CD4-positive, alpha-beta memory T cell (primary cell): Measurements from ENCODE around the gene ORM1. TPM values are rescaled to one million over a fixed set of nuclear protein-coding genes. Genes with fewer than 3 reads are reported as not detected.

Experiments
- CTCF ChIA-PET: fragments of 350-600 bp; sonication (Branson Sonifier 250); formaldehyde crosslinking; loops from one replicate; lab custom pipeline; 2021; ENCODE audit warnings: inconsistent platforms; ENCODE audit not compliant: partially characterized antibody; lab: Charles Lee
- POLR2A ChIA-PET: fragments of 350-600 bp; sonication (Branson Sonifier 250); formaldehyde crosslinking; loops from one replicate; lab custom pipeline; 2021; ENCODE audit not compliant: partially characterized antibody; lab: Charles Lee
- DNase-seq, 5 donors: peaks; one replicate each; pipeline versions ENCODE4 v3.0.0 to v3.0.0-alpha.2; 2020 to 2022; ENCODE audit warnings: mixed read lengths in 1 of 5
- H3K27ac ChIP-seq: one replicate; pipeline ENCODE4 v1.7.0; 2013; ENCODE audit warnings: low read depth, low read length
- H3K27me3 ChIP-seq: 2 replicates; pipeline ENCODE4 v1.7.0; 2013; ENCODE audit warnings: mild to moderate bottlenecking, low read length, moderate library complexity; ENCODE audit not compliant: insufficient read depth
- H3K36me3 ChIP-seq: 2 replicates; pipeline ENCODE4 v1.7.0; 2013; ENCODE audit warnings: mild to moderate bottlenecking, low read length, moderate library complexity; ENCODE audit not compliant: insufficient read depth
- H3K4me1 ChIP-seq: 2 replicates; pipeline ENCODE4 v1.7.0; 2013; ENCODE audit warnings: mild to moderate bottlenecking, low read length, moderate library complexity; ENCODE audit not compliant: insufficient read depth
- H3K4me3 ChIP-seq, 2 donors: one replicate each; pipeline ENCODE4 v1.7.0; 2013; ENCODE audit warnings: low read length in 2 of 2, mild to moderate bottlenecking in 1 of 2
- H3K9me3 ChIP-seq, 2 donors: one replicate each; pipeline ENCODE4 v1.7.0; 2013; ENCODE audit warnings: low read length in 2 of 2, control low read depth in 1 of 2; ENCODE audit not compliant: control insufficient read depth in 1 of 2
- H3K27ac Mint-ChIP-seq, 7 donors: one replicate each; pipeline ENCODE4 v1.8.0; 2020 to 2021; ENCODE audit warnings: mixed read lengths in 7 of 7, mild to moderate bottlenecking in 6 of 7, inconsistent platforms in 3 of 7, moderate library complexity in 3 of 7
- H3K27me3 Mint-ChIP-seq, 2 donors: one replicate each; pipeline ENCODE4 v1.8.0; 2020 to 2021; ENCODE audit warnings: mixed read lengths in 2 of 2
- H3K36me3 Mint-ChIP-seq, 2 donors: one replicate each; pipeline ENCODE4 v1.8.0; 2020 to 2021; ENCODE audit warnings: mixed read lengths in 2 of 2, inconsistent platforms in 1 of 2, mild to moderate bottlenecking in 1 of 2
- H3K4me1 Mint-ChIP-seq, 4 donors: one replicate each; pipeline ENCODE4 v1.8.0; 2020 to 2021; ENCODE audit warnings: mixed read lengths in 4 of 4, mild to moderate bottlenecking in 1 of 4
- H3K4me3 Mint-ChIP-seq, 8 donors: one replicate each; pipeline ENCODE4 v1.8.0; 2020 to 2021; ENCODE audit warnings: mixed read lengths in 8 of 8, mild to moderate bottlenecking in 7 of 8, moderate library complexity in 6 of 8, inconsistent platforms in 3 of 8
- H3K9me3 Mint-ChIP-seq, 8 donors: one replicate each; pipeline ENCODE4 v1.8.0; 2020 to 2021; ENCODE audit warnings: mixed read lengths in 8 of 8, mild to moderate bottlenecking in 5 of 8, inconsistent platforms in 3 of 8, moderate library complexity in 1 of 8
- intact Hi-C: fragments of 100-400 bp; cut with micrococcal nuclease; formaldehyde crosslinking; loops from one replicate; pipeline ENCODE4 v1.15.1; 2023
- polyA plus RNA-seq, 2 donors: library from polyadenylated mRNA; unstranded; fragments of 300-500 nt; fragmentation: Illumina TruSeq; gene quantifications; one replicate each; pipeline ENCODE4 v1.2.3, GENCODE V29; 2021
- total RNA-seq, 2 experiments: library from RNA; stranded (reverse); gene quantifications; one replicate each; pipeline ENCODE4 v1.2.3, GENCODE V29; 2021

ORM1 gene
- total and polyA plus RNA-seq, 4 experiments from 2014 or later, result not detected

DNA sequence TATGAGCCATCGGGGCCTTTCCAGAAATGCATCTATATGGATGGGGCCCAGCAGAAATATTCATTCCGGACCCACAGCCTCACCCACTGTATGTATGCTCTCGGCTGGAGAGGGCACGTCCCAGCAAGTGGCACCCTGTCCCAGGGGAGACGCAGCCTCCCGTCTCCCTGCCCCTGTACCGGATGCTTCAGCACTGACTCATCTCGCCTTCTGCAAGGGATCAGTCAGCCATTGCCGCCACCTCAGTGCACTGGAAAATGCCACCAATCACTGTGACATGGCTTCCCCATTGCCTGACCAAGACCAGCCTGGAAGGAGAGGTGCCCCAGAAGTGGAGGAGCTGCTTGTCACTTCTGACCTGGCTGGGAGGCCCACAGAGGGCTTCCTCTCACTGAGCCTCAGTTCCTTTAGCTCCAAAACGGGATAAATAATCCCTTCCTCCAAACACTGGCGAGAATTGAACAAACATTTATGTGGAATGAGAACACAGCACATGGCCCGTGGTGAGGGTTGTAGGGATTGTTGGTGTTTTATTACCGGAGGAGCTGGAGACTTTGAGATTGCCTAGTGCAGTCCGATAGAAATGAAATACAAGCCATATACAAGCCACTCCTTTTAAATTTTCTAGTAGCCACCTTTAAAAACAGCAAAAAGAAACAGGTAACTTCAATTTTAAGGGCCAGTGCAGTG is 43.9 kb upstream of the ORM1 start:
- H3K36me3 ChIP-seq, result no peaks in the 10 kb centered on the region
- peaks cover 0 to under 1% of the 10 kb centered on the region in 2 donors for H3K27me3 Mint-ChIP-seq
- no peaks in the 10 kb centered on the region for H3K36me3 Mint-ChIP-seq
- peaks cover 0 to 3% (median 0%) of the 10 kb centered on the region in 8 donors for H3K9me3 Mint-ChIP-seq
- no peaks in the 10 kb centered on the region for H3K9me3 ChIP-seq
- no peak overlapping the region for H3K4me3 Mint-ChIP-seq
- H3K27ac ChIP-seq, result no peak overlapping the region
- no peaks in the 10 kb centered on the region for H3K4me1 Mint-ChIP-seq
- POLR2A ChIA-PET, result no interaction called here
- H3K4me3 ChIP-seq, result no peak overlapping the region
- H3K27ac Mint-ChIP-seq, result peak overlapping the region in 1 of 7 donors; percentile 43
- no peaks in the 10 kb centered on the region for H3K27me3 ChIP-seq
- intact Hi-C loops, result no loop called here
- no peaks in the 10 kb centered on the region for H3K4me1 ChIP-seq
- CTCF ChIA-PET, result interaction anchor here (1.4 to 1.7 kb wide), 2 partner anchors 9 to 12 kb away, joined by 3 to 4 read pairs; no protein-coding TSS in a partner anchor
- peak in 1 of 5 donors; percentile 4 for DNase-seq

DNA sequence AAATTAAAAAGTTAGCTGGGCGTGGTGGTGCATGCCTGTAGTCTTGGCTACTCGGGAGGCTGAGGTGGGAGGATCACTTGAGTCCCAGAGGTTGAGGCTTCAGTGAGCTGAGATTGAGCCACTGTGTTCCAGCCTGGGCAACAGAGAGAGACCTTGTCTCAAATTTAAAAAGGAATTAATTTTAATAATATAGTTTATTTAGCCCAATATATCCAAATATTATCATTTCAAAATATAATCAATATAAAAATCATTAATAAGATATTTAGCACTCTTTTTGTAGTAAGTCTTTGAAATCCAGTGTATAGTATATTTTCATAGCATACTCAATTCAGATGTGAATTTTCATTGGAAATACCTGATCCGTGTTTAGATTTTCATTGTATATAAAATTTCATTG is 43.2 kb upstream of the ORM1 start:
- Mint-ChIP-seq H3K4me1 (no peaks in the 10 kb centered on the region), H3K27ac (no peak overlapping the region), H3K4me3 (no peak overlapping the region), H3K27me3 (peaks cover 0 to 1% of the 10 kb centered on the region in 2 donors), H3K36me3 (no peaks in the 10 kb centered on the region), H3K9me3 (peaks cover 0 to 3% (median 0%) of the 10 kb centered on the region in 8 donors)
- H3K4me1 ChIP-seq, result no peaks in the 10 kb centered on the region
- H3K9me3 ChIP-seq, result no peaks in the 10 kb centered on the region
- CTCF ChIA-PET, result interaction anchor here (1.4 to 1.7 kb wide), 2 partner anchors 9 to 11 kb away, joined by 3 to 4 read pairs; no protein-coding TSS in a partner anchor
- H3K27ac ChIP-seq, result no peak overlapping the region
- intact Hi-C loops, result no loop called here
- H3K36me3 ChIP-seq, result no peaks in the 10 kb centered on the region
- no peaks in the 10 kb centered on the region for H3K27me3 ChIP-seq
- peak in 1 of 5 donors; percentile 19 for DNase-seq
- no peak overlapping the region for H3K4me3 ChIP-seq
- POLR2A ChIA-PET, result no interaction called here

DNA sequence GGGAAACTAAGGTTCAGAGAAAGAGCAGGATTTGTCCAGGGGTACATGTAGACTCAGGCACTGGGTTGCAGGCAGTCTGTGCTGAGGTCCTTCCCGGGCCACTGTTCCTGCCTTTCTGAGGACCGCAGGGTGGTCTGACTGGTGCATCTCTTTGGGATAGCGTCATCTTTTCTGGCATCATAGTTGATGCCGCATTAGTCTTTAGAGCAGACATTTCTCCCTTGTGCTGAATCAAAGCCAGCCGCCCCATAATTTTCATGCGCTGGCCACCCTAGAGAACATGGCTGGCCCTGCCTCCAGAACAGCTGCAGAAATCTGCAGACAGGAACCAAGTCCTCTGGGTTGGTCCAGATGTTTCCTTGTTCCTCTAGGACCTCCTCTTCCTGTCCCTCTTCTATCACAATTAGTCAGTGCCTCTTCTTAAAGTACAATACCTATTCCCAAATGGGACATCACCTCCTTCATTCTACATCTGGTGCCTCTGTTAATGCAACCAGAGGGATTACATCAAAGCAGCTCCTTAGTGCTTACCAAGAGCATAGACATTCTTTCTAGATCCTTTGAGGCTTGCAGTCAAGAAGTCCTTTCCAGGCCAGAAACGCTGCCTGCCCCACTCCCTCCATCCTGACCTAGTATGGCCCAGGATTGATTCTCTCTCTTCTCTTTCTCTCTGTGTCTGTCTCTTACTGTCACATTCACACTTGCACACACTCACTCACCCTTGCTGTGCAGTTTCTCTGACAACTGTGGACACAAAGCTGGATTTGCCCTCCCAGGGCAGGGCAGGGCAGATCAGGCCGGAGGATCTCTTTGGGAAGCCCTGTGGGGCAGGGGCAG is 42.0 kb upstream of the ORM1 start:
- Histone ChIP-seq H3K27me3 (no peaks in the 10 kb centered on the region), H3K9me3 (no peaks in the 10 kb centered on the region), H3K27ac (no peak overlapping the region), H3K4me3 (no peak overlapping the region), H3K4me1 (no peaks in the 10 kb centered on the region), H3K36me3 (no peaks in the 10 kb centered on the region)
- H3K4me1 Mint-ChIP-seq, result no peaks in the 10 kb centered on the region
- H3K27me3 Mint-ChIP-seq, result peaks cover 0 to 1% of the 10 kb centered on the region in 2 donors
- no peak for DNase-seq
- intact Hi-C loops, result no loop called here
- peaks cover 0 to 3% (median 0%) of the 10 kb centered on the region in 8 donors for H3K9me3 Mint-ChIP-seq
- CTCF ChIA-PET, result no interaction called here
- no peak overlapping the region for H3K4me3 Mint-ChIP-seq
- POLR2A ChIA-PET, result no interaction called here
- H3K36me3 Mint-ChIP-seq, result no peaks in the 10 kb centered on the region
- H3K27ac Mint-ChIP-seq, result peak overlapping the region in 1 of 7 donors; percentile 2

DNA sequence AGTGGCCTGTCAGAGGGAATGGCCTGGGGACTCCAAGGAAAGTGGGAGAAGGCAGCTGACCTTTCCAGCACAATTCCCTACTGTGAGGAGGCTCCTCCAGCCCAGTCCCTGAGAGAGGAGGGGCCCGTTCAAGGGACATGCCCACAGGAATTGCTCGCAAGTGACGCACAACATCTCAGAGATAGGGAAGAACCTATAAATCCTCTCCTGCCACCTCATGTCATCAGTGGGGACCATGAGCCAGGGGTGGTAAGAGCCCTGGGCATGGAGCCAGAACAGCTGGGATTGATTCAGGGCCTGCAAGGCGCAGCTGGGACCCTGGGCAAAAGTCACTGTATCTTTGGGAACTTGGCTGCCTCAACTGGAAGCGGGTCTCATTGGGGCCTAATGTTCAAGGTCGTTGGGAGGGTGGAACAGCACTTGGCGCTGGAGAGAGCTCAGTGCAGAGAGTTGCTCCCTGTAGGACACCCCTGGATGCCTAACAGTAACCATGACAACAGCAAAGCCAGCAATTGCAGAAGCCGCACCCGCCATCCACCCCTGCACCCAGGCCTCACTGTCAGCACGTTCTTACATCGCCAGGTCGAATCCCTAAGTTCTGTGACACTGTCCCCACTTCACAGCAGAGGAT is 41.3 kb upstream of the ORM1 start:
- H3K4me3 Mint-ChIP-seq, result no peak overlapping the region
- intact Hi-C loops, result no loop called here
- H3K27me3 Mint-ChIP-seq, result peaks cover 0 to 1% of the 10 kb centered on the region in 2 donors
- Histone ChIP-seq H3K9me3 (no peaks in the 10 kb centered on the region), H3K27ac (no peak overlapping the region), H3K4me3 (no peak overlapping the region), H3K4me1 (no peaks in the 10 kb centered on the region), H3K36me3 (no peaks in the 10 kb centered on the region), H3K27me3 (no peaks in the 10 kb centered on the region)
- POLR2A ChIA-PET, result no interaction called here
- H3K4me1 Mint-ChIP-seq, result no peaks in the 10 kb centered on the region
- no peak overlapping the region for H3K27ac Mint-ChIP-seq
- no peaks in the 10 kb centered on the region for H3K36me3 Mint-ChIP-seq
- CTCF ChIA-PET, result interaction anchor here (0.7 kb wide), 1 partner anchor 9 kb away, joined by 3 read pairs; no protein-coding TSS in a partner anchor
- H3K9me3 Mint-ChIP-seq, result peaks cover 0 to 3% (median 0%) of the 10 kb centered on the region in 8 donors
- DNase-seq, result peak in 1 of 5 donors; percentile 31

DNA sequence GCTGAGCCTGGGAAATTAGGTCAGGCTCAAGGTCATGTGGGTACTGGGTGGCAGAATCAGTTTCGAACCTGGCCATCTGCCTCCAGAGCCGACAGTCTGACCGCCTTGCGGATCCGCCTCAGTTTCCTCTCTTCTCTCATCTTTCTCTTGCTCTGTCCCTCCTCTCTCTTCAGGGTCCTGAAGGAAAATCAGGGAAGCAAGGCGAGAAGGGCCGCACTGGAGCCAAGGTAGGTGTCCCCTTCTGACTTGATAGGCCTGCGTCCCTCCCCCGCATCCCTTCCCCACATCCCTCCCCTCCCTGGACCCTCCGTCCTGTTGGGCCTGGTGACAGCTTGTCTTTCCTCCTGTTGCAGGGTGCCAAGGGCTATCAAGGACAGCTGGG is 40.8 kb upstream of the ORM1 start:
- ChIA-PET POLR2A (no interaction called here), CTCF (interaction anchor here (0.7 kb wide), 1 partner anchor 9 kb away, joined by 3 read pairs; no protein-coding TSS in a partner anchor)
- H3K4me3 Mint-ChIP-seq, result no peak overlapping the region
- H3K27me3 Mint-ChIP-seq, result peaks cover 0 to 1% of the 10 kb centered on the region in 2 donors
- peaks cover 0 to 3% (median 0%) of the 10 kb centered on the region in 8 donors for H3K9me3 Mint-ChIP-seq
- DNase-seq, result no peak
- Histone ChIP-seq H3K36me3 (no peaks in the 10 kb centered on the region), H3K9me3 (no peaks in the 10 kb centered on the region), H3K4me1 (no peaks in the 10 kb centered on the region), H3K27me3 (no peaks in the 10 kb centered on the region), H3K4me3 (no peak overlapping the region), H3K27ac (no peak overlapping the region)
- no peak overlapping the region for H3K27ac Mint-ChIP-seq
- no peaks in the 10 kb centered on the region for H3K36me3 Mint-ChIP-seq
- intact Hi-C loops, result no loop called here
- no peaks in the 10 kb centered on the region for H3K4me1 Mint-ChIP-seq

DNA sequence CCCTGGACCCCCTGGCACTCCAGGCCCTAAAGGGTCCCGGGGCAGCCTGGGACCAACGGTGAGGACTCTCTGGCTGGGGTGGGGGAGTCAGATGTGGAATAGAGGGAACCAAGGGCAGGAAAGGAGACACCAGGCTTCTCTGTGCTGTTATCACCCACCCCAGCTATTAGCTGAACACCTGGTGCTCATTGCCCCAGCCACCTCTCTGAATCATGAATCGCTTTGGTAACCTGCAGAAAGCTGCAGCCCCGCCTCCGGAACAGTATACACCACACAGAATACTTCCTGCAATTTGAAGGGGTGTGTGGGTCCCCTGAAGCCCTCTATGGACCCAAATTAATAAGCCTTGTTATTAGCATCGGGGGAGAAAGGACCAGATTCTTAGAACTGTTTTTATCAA is 40.4 kb upstream of the ORM1 start:
- Mint-ChIP-seq H3K4me1 (no peaks in the 10 kb centered on the region), H3K9me3 (peaks cover 0 to 3% (median 0%) of the 10 kb centered on the region in 8 donors), H3K4me3 (no peak overlapping the region), H3K27me3 (peaks cover 0 to 1% of the 10 kb centered on the region in 2 donors), H3K27ac (peak overlapping the region in 1 of 7 donors; percentile 25), H3K36me3 (no peaks in the 10 kb centered on the region)
- POLR2A ChIA-PET, result no interaction called here
- Histone ChIP-seq H3K9me3 (no peaks in the 10 kb centered on the region), H3K4me3 (no peak overlapping the region), H3K27me3 (no peaks in the 10 kb centered on the region), H3K27ac (no peak overlapping the region), H3K36me3 (no peaks in the 10 kb centered on the region), H3K4me1 (no peaks in the 10 kb centered on the region)
- CTCF ChIA-PET, result no interaction called here
- no peak for DNase-seq
- intact Hi-C loops, result no loop called here

DNA sequence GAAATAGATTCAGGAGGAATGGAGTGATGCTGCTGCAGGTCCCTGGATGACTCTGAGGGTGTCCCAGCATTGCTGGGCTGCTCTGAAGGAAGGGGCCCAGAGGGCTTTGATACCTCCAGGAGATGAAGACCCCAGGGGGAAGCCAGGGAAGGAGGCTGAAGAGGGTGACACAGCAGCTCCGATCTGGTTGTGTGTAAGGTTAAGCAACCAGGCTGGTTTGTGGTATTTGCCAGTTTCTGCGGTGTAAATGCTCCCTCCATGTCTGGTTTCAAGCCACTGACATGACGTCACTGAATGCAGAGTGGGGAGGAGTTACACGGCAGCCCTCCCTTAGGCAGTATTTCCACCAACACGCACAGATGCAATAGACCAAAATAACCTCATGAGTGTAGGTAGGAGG is 40.0 kb upstream of the ORM1 start:
- no peaks in the 10 kb centered on the region for H3K4me1 Mint-ChIP-seq
- H3K9me3 Mint-ChIP-seq, result peaks cover 0 to 2% (median 0%) of the 10 kb centered on the region in 8 donors
- Histone ChIP-seq H3K27ac (no peak overlapping the region), H3K4me3 (no peak overlapping the region), H3K36me3 (no peaks in the 10 kb centered on the region), H3K27me3 (no peaks in the 10 kb centered on the region), H3K4me1 (no peaks in the 10 kb centered on the region), H3K9me3 (no peaks in the 10 kb centered on the region)
- peak in 1 of 5 donors; percentile 29 for DNase-seq
- intact Hi-C loops, result no loop called here
- H3K27ac Mint-ChIP-seq, result peak overlapping the region in 1 of 7 donors; percentile 25
- ChIA-PET CTCF (no interaction called here), POLR2A (no interaction called here)
- H3K4me3 Mint-ChIP-seq, result no peak overlapping the region
- no peaks in the 10 kb centered on the region for H3K36me3 Mint-ChIP-seq
- H3K27me3 Mint-ChIP-seq, result peaks cover 0 to 1% of the 10 kb centered on the region in 2 donors
